ENCODE measurements around the gene CCDC170.

CCDC170 gene

DNA sequence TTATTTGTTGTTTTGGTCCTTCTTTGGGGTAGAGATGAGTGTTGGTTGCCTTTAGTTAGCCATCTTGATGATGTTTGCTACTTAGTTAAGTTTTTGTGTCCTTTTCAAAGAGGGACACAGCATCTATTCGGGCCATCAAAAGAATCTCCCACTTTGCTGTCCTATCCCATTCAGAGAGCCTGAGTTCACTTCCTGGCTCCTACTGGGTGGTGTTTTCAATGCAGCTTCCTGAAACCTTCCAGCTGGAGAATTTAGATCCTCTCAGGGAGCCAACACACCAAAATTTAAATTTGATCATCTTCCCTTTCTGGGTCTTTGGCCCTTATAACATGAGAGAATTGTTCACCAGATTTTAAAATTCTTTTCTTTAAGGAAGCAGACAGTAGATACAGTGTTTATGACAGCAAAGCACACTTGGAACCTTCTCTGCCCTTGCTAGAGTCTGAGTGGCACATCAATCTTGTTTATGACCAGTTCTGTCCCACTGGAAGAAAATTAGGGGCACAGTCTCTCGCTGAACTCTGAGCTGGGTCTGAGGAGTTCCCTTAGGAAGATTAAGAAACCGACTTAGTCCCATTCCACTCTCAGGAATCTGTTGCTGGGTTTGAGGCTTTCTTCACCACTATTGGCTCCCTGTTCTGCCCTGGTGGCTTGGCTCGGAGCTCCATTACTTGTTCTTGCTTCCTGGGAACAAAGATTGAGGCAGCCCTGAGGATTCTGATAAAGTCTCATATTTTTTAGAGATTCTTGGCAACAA lies 115.5 kb downstream of the CCDC170 start:
- no peak overlapping the region for H3K9ac ChIP-seq (ENCODE audit: low read length)
- no peak for DNase-seq
- TF ChIP-seq EZH2phosphoT487 (IDR thresholded peaks at IDR 0.05; ENCODE audit: low read length) (no peak), EZH2 (optimal IDR thresholded peaks at IDR 0.05; ENCODE audit: low read depth, low read length) (no peak)
- TF ChIP-seq, protein P1, sequence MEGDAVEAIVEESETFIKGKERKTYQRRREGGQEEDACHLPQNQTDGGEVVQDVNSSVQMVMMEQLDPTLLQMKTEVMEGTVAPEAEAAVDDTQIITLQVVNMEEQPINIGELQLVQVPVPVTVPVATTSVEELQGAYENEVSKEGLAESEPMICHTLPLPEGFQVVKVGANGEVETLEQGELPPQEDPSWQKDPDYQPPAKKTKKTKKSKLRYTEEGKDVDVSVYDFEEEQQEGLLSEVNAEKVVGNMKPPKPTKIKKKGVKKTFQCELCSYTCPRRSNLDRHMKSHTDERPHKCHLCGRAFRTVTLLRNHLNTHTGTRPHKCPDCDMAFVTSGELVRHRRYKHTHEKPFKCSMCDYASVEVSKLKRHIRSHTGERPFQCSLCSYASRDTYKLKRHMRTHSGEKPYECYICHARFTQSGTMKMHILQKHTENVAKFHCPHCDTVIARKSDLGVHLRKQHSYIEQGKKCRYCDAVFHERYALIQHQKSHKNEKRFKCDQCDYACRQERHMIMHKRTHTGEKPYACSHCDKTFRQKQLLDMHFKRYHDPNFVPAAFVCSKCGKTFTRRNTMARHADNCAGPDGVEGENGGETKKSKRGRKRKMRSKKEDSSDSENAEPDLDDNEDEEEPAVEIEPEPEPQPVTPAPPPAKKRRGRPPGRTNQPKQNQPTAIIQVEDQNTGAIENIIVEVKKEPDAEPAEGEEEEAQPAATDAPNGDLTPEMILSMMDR (IDR thresholded peaks at IDR 0.05; ENCODE audit: low read length): no peak
- H3K4me3 ChIP-seq (ENCODE audit: low read length): no peak overlapping the region
- no peaks in the 10 kb centered on the region for H4K20me1 ChIP-seq (ENCODE audit: insufficient read depth, low read length)
- H2AFZ ChIP-seq (ENCODE audit: low read length): no peak overlapping the region
- no peaks in the 10 kb centered on the region for H3K9me2 ChIP-seq (replicated peaks; ENCODE audit: insufficient read depth, low read length)
- no peak overlapping the region for H3K27ac ChIP-seq (ENCODE audit: low read length)
- no peak overlapping the region for H3K4me2 ChIP-seq (ENCODE audit: low read depth, low read length)
- H3K9me3 ChIP-seq (replicated peaks; ENCODE audit: insufficient read depth, low read length): no peaks in the 10 kb centered on the region
- H3K27me3 ChIP-seq (replicated peaks; ENCODE audit: insufficient read depth, low read length): no peaks in the 10 kb centered on the region
- H3K36me3 ChIP-seq (replicated peaks; ENCODE audit: insufficient read depth, low read length): no peaks in the 10 kb centered on the region
- H3F3A ChIP-seq (ENCODE audit: insufficient read depth, low read length): no peaks in the 10 kb centered on the region
- no peaks in the 10 kb centered on the region for H3K79me2 ChIP-seq (ENCODE audit: low read length)
- no peaks in the 10 kb centered on the region for H3K4me1 ChIP-seq (ENCODE audit: low read length)

- Histone ChIP-seq H3K27me3 (replicated peaks; ENCODE audit: insufficient read depth, low read length) (no peaks in the 10 kb centered on the region), H3F3A (ENCODE audit: insufficient read depth, low read length) (no peaks in the 10 kb centered on the region), H3K27ac (ENCODE audit: low read length) (no peak overlapping the region), H3K9me2 (replicated peaks; ENCODE audit: insufficient read depth, low read length) (no peaks in the 10 kb centered on the region), H4K20me1 (ENCODE audit: insufficient read depth, low read length) (no peaks in the 10 kb centered on the region), H3K4me1 (ENCODE audit: low read length) (no peaks in the 10 kb centered on the region), H3K9me3 (replicated peaks; ENCODE audit: insufficient read depth, low read length) (no peaks in the 10 kb centered on the region), H3K4me3 (ENCODE audit: low read length) (no peak overlapping the region), H3K4me2 (ENCODE audit: low read depth, low read length) (no peak overlapping the region), H3K79me2 (ENCODE audit: low read length) (no peaks in the 10 kb centered on the region), H3K9ac (ENCODE audit: low read length) (no peak overlapping the region), H3K36me3 (replicated peaks; ENCODE audit: insufficient read depth, low read length) (no peaks in the 10 kb centered on the region), H2AFZ (ENCODE audit: low read length) (no peak overlapping the region)
- DNase-seq: no peak
- no peak for TF ChIP-seq EZH2phosphoT487 (IDR thresholded peaks at IDR 0.05; ENCODE audit: low read length)
- TF ChIP-seq, protein P1 (IDR thresholded peaks at IDR 0.05; ENCODE audit: low read length): no peak
- no peak for TF ChIP-seq EZH2 (optimal IDR thresholded peaks at IDR 0.05; ENCODE audit: low read depth, low read length)
Observed at GRCh38 chr6:151610326-151610725, 116.5 kb downstream of the CCDC170 start.

DNA sequence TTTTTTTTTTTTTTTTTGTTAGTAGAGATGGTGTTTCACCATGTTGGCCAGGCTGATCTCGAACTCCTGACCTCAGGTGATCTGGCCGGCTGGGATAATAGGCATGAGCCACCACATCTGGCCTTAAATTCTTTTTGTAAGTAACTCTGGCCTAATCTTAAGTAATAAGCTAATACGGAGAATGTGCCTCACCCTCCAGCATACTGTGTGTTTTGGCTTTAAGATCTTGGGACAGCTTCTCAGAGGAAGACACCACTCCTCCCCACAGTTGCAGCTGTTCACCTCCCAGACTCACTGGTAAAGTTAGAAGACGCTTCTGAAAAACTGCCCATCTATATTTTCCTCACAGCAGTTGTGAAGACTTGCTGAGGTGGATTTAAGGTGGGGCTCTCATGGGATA lies 120.8 kb downstream of the CCDC170 start:
- no peaks in the 10 kb centered on the region for H3K4me1 ChIP-seq (ENCODE audit: low read length)
- H3K9me3 ChIP-seq (replicated peaks; ENCODE audit: insufficient read depth, low read length): no peaks in the 10 kb centered on the region
- no peaks in the 10 kb centered on the region for H3K27me3 ChIP-seq (replicated peaks; ENCODE audit: insufficient read depth, low read length)
- no peak for DNase-seq
- H3K4me3 ChIP-seq (ENCODE audit: low read length): no peak overlapping the region
- H3F3A ChIP-seq (ENCODE audit: insufficient read depth, low read length): no peaks in the 10 kb centered on the region
- H3K9me2 ChIP-seq (replicated peaks; ENCODE audit: insufficient read depth, low read length): no peaks in the 10 kb centered on the region
- H4K20me1 ChIP-seq (ENCODE audit: insufficient read depth, low read length): no peaks in the 10 kb centered on the region
- H3K9ac ChIP-seq (ENCODE audit: low read length): no peak overlapping the region
- H3K4me2 ChIP-seq (ENCODE audit: low read depth, low read length): no peak overlapping the region
- no peak overlapping the region for H2AFZ ChIP-seq (ENCODE audit: low read length)
- H3K36me3 ChIP-seq (replicated peaks; ENCODE audit: insufficient read depth, low read length): no peaks in the 10 kb centered on the region
- TF ChIP-seq, protein P1 (IDR thresholded peaks at IDR 0.05; ENCODE audit: low read length): no peak
- TF ChIP-seq EZH2phosphoT487 (IDR thresholded peaks at IDR 0.05; ENCODE audit: low read length): no peak
- no peak for TF ChIP-seq EZH2 (optimal IDR thresholded peaks at IDR 0.05; ENCODE audit: low read depth, low read length)
- no peaks in the 10 kb centered on the region for H3K79me2 ChIP-seq (ENCODE audit: low read length)
- no peak overlapping the region for H3K27ac ChIP-seq (ENCODE audit: low read length)

All from MM.1S (cell line).